ENCODE data around the gene GARIN5A.

DNA sequence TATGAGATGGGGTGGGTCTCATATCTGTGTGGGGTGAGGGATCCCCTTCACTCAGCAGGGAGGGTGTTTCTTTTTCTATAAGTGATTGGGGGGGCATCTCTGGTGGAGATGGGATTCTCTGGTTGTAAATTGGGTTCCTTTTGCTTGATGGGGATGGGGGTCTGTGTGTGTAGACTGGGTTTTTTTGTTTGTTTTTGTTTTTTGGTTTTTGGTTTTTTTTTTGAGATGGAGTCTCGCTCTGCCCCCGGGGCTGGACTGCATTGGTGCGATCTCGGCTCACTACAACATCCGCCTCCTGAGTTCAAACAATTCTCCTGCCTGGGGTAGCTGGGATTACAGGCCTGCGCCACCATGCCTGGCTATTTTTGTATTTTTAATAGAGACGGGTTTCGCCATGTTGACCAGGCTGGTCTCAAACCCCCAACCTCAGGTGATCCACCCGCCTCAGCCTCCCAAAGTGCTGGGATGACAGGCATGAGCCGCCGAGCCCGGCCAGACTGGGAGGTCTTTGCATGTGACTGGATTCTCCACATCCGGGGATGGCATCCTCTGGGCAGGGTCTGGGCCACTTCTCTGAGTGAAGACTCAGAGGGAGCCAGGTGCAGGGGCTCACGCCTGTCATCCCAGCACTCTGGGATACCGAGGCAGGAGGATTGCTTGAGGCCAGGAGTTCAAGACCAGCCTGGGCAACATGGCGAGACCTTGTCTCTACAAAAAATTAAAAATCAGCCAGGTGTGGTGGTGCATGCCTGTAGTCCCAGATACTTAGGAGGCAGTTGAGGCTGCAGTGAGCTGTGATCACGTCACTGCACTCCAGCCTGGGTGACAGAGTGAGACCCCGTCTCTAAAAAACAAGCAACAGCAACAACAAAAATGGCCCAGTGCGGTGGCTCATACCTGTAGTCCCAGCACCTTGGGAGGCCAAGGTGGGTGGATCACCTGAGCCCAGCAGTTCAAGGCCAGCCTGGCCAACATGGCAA is 43.2 kb downstream of the GARIN5A start:
- TF ChIP-seq, protein P1, sequence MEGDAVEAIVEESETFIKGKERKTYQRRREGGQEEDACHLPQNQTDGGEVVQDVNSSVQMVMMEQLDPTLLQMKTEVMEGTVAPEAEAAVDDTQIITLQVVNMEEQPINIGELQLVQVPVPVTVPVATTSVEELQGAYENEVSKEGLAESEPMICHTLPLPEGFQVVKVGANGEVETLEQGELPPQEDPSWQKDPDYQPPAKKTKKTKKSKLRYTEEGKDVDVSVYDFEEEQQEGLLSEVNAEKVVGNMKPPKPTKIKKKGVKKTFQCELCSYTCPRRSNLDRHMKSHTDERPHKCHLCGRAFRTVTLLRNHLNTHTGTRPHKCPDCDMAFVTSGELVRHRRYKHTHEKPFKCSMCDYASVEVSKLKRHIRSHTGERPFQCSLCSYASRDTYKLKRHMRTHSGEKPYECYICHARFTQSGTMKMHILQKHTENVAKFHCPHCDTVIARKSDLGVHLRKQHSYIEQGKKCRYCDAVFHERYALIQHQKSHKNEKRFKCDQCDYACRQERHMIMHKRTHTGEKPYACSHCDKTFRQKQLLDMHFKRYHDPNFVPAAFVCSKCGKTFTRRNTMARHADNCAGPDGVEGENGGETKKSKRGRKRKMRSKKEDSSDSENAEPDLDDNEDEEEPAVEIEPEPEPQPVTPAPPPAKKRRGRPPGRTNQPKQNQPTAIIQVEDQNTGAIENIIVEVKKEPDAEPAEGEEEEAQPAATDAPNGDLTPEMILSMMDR (IDR thresholded peaks at IDR 0.05) = no peak
- no peak for TF ChIP-seq RAD21 (IDR thresholded peaks at IDR 0.05; ENCODE audit: low read length)
- no peak for TF ChIP-seq EZH2phosphoT487 (IDR thresholded peaks at IDR 0.05; ENCODE audit: borderline replicate concordance, low read depth)

Data from SK-N-SH (cell line).